ENCODE results near the gene PRKAG1. TPM values are rescaled to one million over a fixed set of nuclear protein-coding genes. Genes with fewer than 3 reads are reported as not detected.

PRKAG1 gene
- total RNA-seq, 1 donor from 2014 or later, result 76.0 TPM

- DNase-seq (ENCODE audit: low read depth), result no peak
These were observed 49.3 kb downstream of the PRKAG1 start for GRCh38 chr12:48969160-48969771.

GRCh38 chr12:48968467-48968866 is 50.1 kb downstream of the PRKAG1 start:
- no peak for DNase-seq (ENCODE audit: low read depth)

GRCh38 chr12:48967991-48968390 is 50.6 kb downstream of the PRKAG1 start:
- DNase-seq (ENCODE audit: low read depth), result no peak

- no peak for DNase-seq (ENCODE audit: low read depth)
These were observed 52.2 kb downstream of the PRKAG1 start for GRCh38 chr12:48966177-48966895.

- peak; percentile 55 for DNase-seq (ENCODE audit: low read depth)
These were observed 53.2 kb downstream of the PRKAG1 start for GRCh38 chr12:48965298-48965838.

- no peak for DNase-seq (ENCODE audit: low read depth)
These were observed 56.8 kb downstream of the PRKAG1 start for GRCh38 chr12:48961801-48962200.

GRCh38 chr12:48961331-48961730 is 57.2 kb downstream of the PRKAG1 start:
- DNase-seq (ENCODE audit: low read depth), result peak; percentile 92

- no peak for DNase-seq (ENCODE audit: low read depth)
These were observed 57.7 kb downstream of the PRKAG1 start for GRCh38 chr12:48960834-48961233.

GRCh38 chr12:48958049-48958388 is 60.6 kb downstream of the PRKAG1 start:
- DNase-seq (ENCODE audit: low read depth), result no peak

GRCh38 chr12:48957141-48958048 is 61.2 kb downstream of the PRKAG1 start, which contains the start of gene ARF3:
Gene ARF3, minus strand, starts transcription at chr12:48957487. Its CDS starts 16,392 bp downstream, at chr12:48941095.
- peak; percentile 95 for DNase-seq (ENCODE audit: low read depth)

- DNase-seq (ENCODE audit: low read depth), result peak; percentile 96
These were observed 62.1 kb downstream of the PRKAG1 start for GRCh38 chr12:48956279-48957140.

GRCh38 chr12:48954841-48955501 is 63.6 kb downstream of the PRKAG1 start:
- no peak for DNase-seq (ENCODE audit: low read depth)

GRCh38 chr12:48954061-48954460 is 64.5 kb downstream of the PRKAG1 start:
- DNase-seq (ENCODE audit: low read depth), result no peak

GRCh38 chr12:48952691-48953090 is 65.9 kb downstream of the PRKAG1 start:
- no peak for DNase-seq (ENCODE audit: low read depth)

Other genes with a start within 250 kb of the PRKAG1 start
- 32.9 and 44.2 TPM in 2 replicates for gene ADCY6, start 229.7 kb downstream of the PRKAG1 start, total RNA-seq
- gene CACNB3, start 200.3 kb downstream of the PRKAG1 start, total RNA-seq, result 8.5 and 9.0 TPM in 2 replicates
- gene DDX23, start 166.6 kb downstream of the PRKAG1 start, total RNA-seq, result 60.4 and 61.2 TPM in 2 replicates
- gene RND1, start 152.9 kb downstream of the PRKAG1 start, total RNA-seq, result not detected in 2 replicates
- gene FKBP11, start 93.3 kb downstream of the PRKAG1 start, total RNA-seq, result 4.3 and 8.0 TPM in 2 replicates
- 47.6 and 54.1 TPM in 2 replicates for gene ARF3, start 61.3 kb downstream of the PRKAG1 start, total RNA-seq
- gene WNT10B, start 47.0 kb downstream of the PRKAG1 start, total RNA-seq, result 0.83 and 1.4 TPM in 2 replicates
- gene WNT1, start 40.5 kb downstream of the PRKAG1 start, total RNA-seq, result not detected in 2 replicates
- gene DDN, start 19.4 kb downstream of the PRKAG1 start, total RNA-seq, result 3.4 and 12.3 TPM in 2 replicates
- 26.6 and 32.2 TPM in 2 replicates for gene KMT2D, start 42.0 kb upstream of the PRKAG1 start, total RNA-seq
- gene RHEBL1, start 51.2 kb upstream of the PRKAG1 start, total RNA-seq, result 1.2 TPM in 1 of 2 replicates, not detected in the other
- gene DHH, start 76.0 kb upstream of the PRKAG1 start, total RNA-seq, result 0.21 and 0.27 TPM in 2 replicates
- 27.0 and 27.5 TPM in 2 replicates for gene LMBR1L, start 92.1 kb upstream of the PRKAG1 start, total RNA-seq
- gene TUBA1B, start 112.6 kb upstream of the PRKAG1 start, total RNA-seq, result 1,860 and 2,094 TPM in 2 replicates
- 2,694 and 2,699 TPM in 2 replicates for gene TUBA1A, start 170.3 kb upstream of the PRKAG1 start, total RNA-seq
- 547 and 595 TPM in 2 replicates for gene TUBA1C, start 246.3 kb upstream of the PRKAG1 start, total RNA-seq